HG03139 (cell line): ENCODE results near the gene GRIK3.

Experiments
- ATAC-seq: cut with Tn5 transposase; IDR thresholded peaks from one replicate; pipeline ENCODE4 v1.9.1; 2021; ENCODE audit not compliant: unreplicated experiment

Gene GRIK3

GRCh38 chr1:37047542-37047941 is 13.2 kb upstream of the GRIK3 start:
- no peak for ATAC-seq

GRCh38 chr1:37043101-37043500 is 8.8 kb upstream of the GRIK3 start:
- no peak for ATAC-seq

- no peak for ATAC-seq
Observed at GRCh38 chr1:37042506-37042905, 8.2 kb upstream of the GRIK3 start.

- no peak for ATAC-seq
Observed at GRCh38 chr1:37041483-37041882, 7.2 kb upstream of the GRIK3 start.

- no peak for ATAC-seq
Observed at GRCh38 chr1:37040773-37041172, 6.5 kb upstream of the GRIK3 start.

- ATAC-seq: no peak
Observed at GRCh38 chr1:37040261-37040660, 5.9 kb upstream of the GRIK3 start.

- no peak for ATAC-seq
Observed at GRCh38 chr1:37038227-37039093, 4.1 kb upstream of the GRIK3 start.

GRCh38 chr1:37037690-37038089 is 3.4 kb upstream of the GRIK3 start:
- ATAC-seq: no peak

- no peak for ATAC-seq
Observed at GRCh38 chr1:37036667-37037053, 2.3 kb upstream of the GRIK3 start.

- ATAC-seq: no peak
Observed at GRCh38 chr1:37035796-37036666, 1.7 kb upstream of the GRIK3 start.

GRCh38 chr1:37035014-37035691 is 838 bp upstream of the GRIK3 start:
- ATAC-seq: no peak

GRCh38 chr1:37033355-37034101 is 787 bp downstream of the GRIK3 start:
- no peak for ATAC-seq

GRCh38 chr1:37032660-37033354 is 1.5 kb downstream of the GRIK3 start:
- ATAC-seq: no peak

- no peak for ATAC-seq
Observed at GRCh38 chr1:37031871-37032270, 2.4 kb downstream of the GRIK3 start.

GRCh38 chr1:37031429-37031828 is 2.9 kb downstream of the GRIK3 start:
- no peak for ATAC-seq

- ATAC-seq: no peak
Observed at GRCh38 chr1:37028981-37029617, 5.2 kb downstream of the GRIK3 start.

GRCh38 chr1:37021502-37021901 is 12.8 kb downstream of the GRIK3 start:
- no peak for ATAC-seq

GRCh38 chr1:37020653-37021277 is 13.6 kb downstream of the GRIK3 start:
- ATAC-seq: no peak

- ATAC-seq: no peak
Observed at GRCh38 chr1:37018510-37018909, 15.8 kb downstream of the GRIK3 start.
